Ovary (tissue), 9 donors: ENCODE results near the gene RAP1GAP. TPM values are rescaled to one million over a fixed set of nuclear protein-coding genes. Genes with fewer than 3 reads are reported as not detected.
"Not testable (repeated sequence)": the region's sequence is repeated elsewhere in the genome, so short reads cannot be mapped to it uniquely, and the experiment has no call there.

ENCODE experiments used
- DNase-seq, 5 donors: peaks; one replicate each; pipeline ENCODE4 v3.0.0-alpha.2; 2019 to 2020
- H3K27ac ChIP-seq, 2 donors: fragments of 200-600 bp; one replicate each; pipeline versions ENCODE4 v1.5.1 to v1.8.0; 2019 to 2022
- H3K27me3 ChIP-seq: fragments of 200-600 bp; one replicate; pipeline ENCODE4 v1.8.0; 2022
- H3K36me3 ChIP-seq: fragments of 200-600 bp; sonication (generic); one replicate; pipeline ENCODE4 v1.5.1; 2019
- H3K4me1 ChIP-seq: one replicate; pipeline ENCODE4 v1.8.1; 2013; ENCODE audit warnings: mild to moderate bottlenecking, moderate library complexity; ENCODE audit not compliant: insufficient read depth
- H3K4me3 ChIP-seq: fragments of 200-600 bp; sonication (generic); one replicate; pipeline ENCODE4 v1.5.1; 2017
- H3K9me3 ChIP-seq, 2 donors: fragments of 200-600 bp in 1 of 2; sonication (generic) in 1 of 2; one replicate each; pipeline versions ENCODE4 v1.5.1 to v1.8.1; 2013 to 2019; ENCODE audit warnings: mild to moderate bottlenecking in 1 of 2, moderate library complexity in 1 of 2
- CTCF ChIP-seq, 3 donors: fragments of 450-650 bp in 2 of 3; fragments of 200-600 bp in 1 of 3; IDR thresholded peaks; one replicate each; pipeline versions ENCODE4 v1.5.1 to v1.8.0; 2016 to 2022; ENCODE audit warnings: antibody characterized with exemption in 3 of 3, mild to moderate bottlenecking in 1 of 3
- EP300 ChIP-seq: sonication (generic); formaldehyde crosslinking; IDR thresholded peaks from one replicate; pipeline ENCODE4 v1.6.1; 2017; ENCODE audit warnings: antibody characterized with exemption
- POLR2A ChIP-seq: fragments of 450-650 bp; IDR thresholded peaks from one replicate; pipeline ENCODE4 v1.6.1; 2017; ENCODE audit warnings: antibody characterized with exemption, mild to moderate bottlenecking, moderate library complexity
- WGBS, 3 donors: extraction: QIAGEN DNeasy Blood & Tissue Kit in 1 of 3; methylation state at CpG; one replicate each; pipeline versions ENCODE4 v1.1.5 to v1.1.7; 2013 to 2017; 5-methylcytosine and 5-hydroxymethylcytosine counted together
- intact Hi-C, 4 donors: fragments of 100-400 bp; cut with DNase I; formaldehyde crosslinking; loops; one replicate each; pipeline versions ENCODE4 v1.11.0 to v1.15.1; 2022 to 2023
- polyA plus RNA-seq, 2 donors: library from polyadenylated mRNA; stranded (reverse); fragments of 200-250 nt in 1 of 2; fragments of 350-450 nt in 1 of 2; fragmentation: Illumina TruSeq in 1 of 2; extraction: RNeasy Lipid Tissue Mini Kit (QIAGEN cat#74804) in 1 of 2; gene quantifications; one replicate each; pipeline ENCODE4 v1.2.3, GENCODE V29; 2013 to 2014
- total RNA-seq, 7 donors: library from RNA; depleted of rRNA in 2 of 7; stranded (reverse); fragments of >200 nt in 2 of 7; fragmentation: NEBNext Ultra II Directional in 3 of 7; extraction: Animal tissue kit (Norgen Biotek cat#: 25700) in 3 of 7; gene quantifications; one replicate each; pipeline versions ENCODE4 v1.1.0 to v1.2.4, GENCODE V29; 2016 to 2023
- donor health status: DM: no; HTN: no; CAD: no; lungs with moderate emphysema.
- donor health status: DM: no; HTN: no; CAD: no.
- donor health status: Bipolar disorder and iron deficiency.
- donor health status: DM: yes; HTN: yes; CAD: no.
- donor health status: DM: no; HTN: no; CAD: no.
- donor health status: DM: yes; HTN: yes; CAD: no.

The RAP1GAP gene
- total and polyA plus RNA-seq, 9 donors = 0.60 to 9.4 (median 2.8) TPM

- Histone ChIP-seq H3K27me3 (no peaks in the 10 kb centered on the region), H3K4me3 (no peak overlapping the region), H3K36me3 (no peaks in the 10 kb centered on the region), H3K27ac (no peak overlapping the region), H3K9me3 (no peaks in the 10 kb centered on the region), H3K4me1 (no peaks in the 10 kb centered on the region)
- WGBS, 3 donors = 42 to 52% (median 45%) methylated on average over 19 of the region's 19 CpGs
- TF ChIP-seq EP300 (no peak), POLR2A (no peak), CTCF (IDR thresholded peaks at IDR 0.05) (no peak)
- intact Hi-C loops = no loop called here
- no peak for DNase-seq
Measured at GRCh38 chr1:21631944-21632887, 36.9 kb downstream of the RAP1GAP start.

GRCh38 chr1:21631590-21631943 lies 37.6 kb downstream of the RAP1GAP start:
- H3K4me1 ChIP-seq, H3K9me3 ChIP-seq, H3K4me3 ChIP-seq, H3K27ac ChIP-seq, H3K36me3 ChIP-seq, intact Hi-C loops, H3K27me3 ChIP-seq, DNase-seq: not testable (repeated sequence)
- WGBS, 3 donors = 86 to 90% (median 87%) methylated on average over 8 of the region's 8 CpGs

- H3K36me3 ChIP-seq = no peaks in the 10 kb centered on the region
- H3K27ac ChIP-seq = no peak overlapping the region
- H3K4me1 ChIP-seq = no peaks in the 10 kb centered on the region
- intact Hi-C loops = no loop called here
- 34 to 41% (median 37%) methylated on average over 13 of the region's 13 CpGs for WGBS, 3 donors
- H3K9me3 ChIP-seq = no peaks in the 10 kb centered on the region
- H3K27me3 ChIP-seq = no peaks in the 10 kb centered on the region
- DNase-seq = no peak
- no peak overlapping the region for H3K4me3 ChIP-seq
- TF ChIP-seq EP300 = no peak
Measured at GRCh38 chr1:21630571-21631343, 38.4 kb downstream of the RAP1GAP start.

GRCh38 chr1:21629971-21630370 lies 39.2 kb downstream of the RAP1GAP start:
- WGBS, 3 donors = 89 to 93% (median 92%) methylated on average over 4 of the region's 4 CpGs
- no peaks in the 10 kb centered on the region for H3K36me3 ChIP-seq
- H3K27ac ChIP-seq = no peak overlapping the region
- intact Hi-C loops = no loop called here
- H3K27me3 ChIP-seq = no peaks in the 10 kb centered on the region
- no peak overlapping the region for H3K4me3 ChIP-seq
- H3K9me3 ChIP-seq = no peaks in the 10 kb centered on the region
- no peaks in the 10 kb centered on the region for H3K4me1 ChIP-seq
- DNase-seq = no peak
- TF ChIP-seq CTCF (IDR thresholded peaks at IDR 0.05) (no peak), POLR2A (no peak), EP300 (no peak)

GRCh38 chr1:21628798-21629393 lies 40.3 kb downstream of the RAP1GAP start:
- no peaks in the 10 kb centered on the region for H3K36me3 ChIP-seq
- no peak overlapping the region for H3K27ac ChIP-seq
- H3K9me3 ChIP-seq = no peaks in the 10 kb centered on the region
- no peaks in the 10 kb centered on the region for H3K4me1 ChIP-seq
- WGBS, 3 donors = 80 to 88% (median 83%) methylated on average over 7 of the region's 7 CpGs
- intact Hi-C loops = no loop called here
- no peak for TF ChIP-seq POLR2A
- TF ChIP-seq EP300 = no peak
- no peak for TF ChIP-seq CTCF (IDR thresholded peaks at IDR 0.05)
- DNase-seq = no peak
- H3K4me3 ChIP-seq = no peak overlapping the region
- no peaks in the 10 kb centered on the region for H3K27me3 ChIP-seq
